Sigmoid colon (tissue), 4 donors: ENCODE measurements around the gene MIF.

Experiments
- EP300 ChIP-seq, 4 donors: sonication (generic); formaldehyde crosslinking; IDR thresholded peaks; one replicate each; pipeline ENCODE4 v1.6.1; 2017; ENCODE audit warnings: antibody characterized with exemption in 4 of 4
- POLR2A ChIP-seq, 2 donors: fragments of 450-650 bp; IDR thresholded peaks; one replicate each; pipeline ENCODE4 v1.6.1; 2016; ENCODE audit warnings: antibody characterized with exemption in 2 of 2, mild to moderate bottlenecking in 2 of 2, moderate library complexity in 2 of 2
- POLR2AphosphoS5 ChIP-seq, 4 donors: sonication (generic); formaldehyde crosslinking; IDR thresholded peaks; one replicate each; pipeline ENCODE4 v1.6.1; 2017; ENCODE audit warnings: antibody characterized with exemption in 4 of 4
- TF ChIP-seq, protein P1 (sequence below), 4 experiments: fragments of 450-650 bp in 3 of 4; fragments of 200-600 bp in 1 of 4; IDR thresholded peaks; one replicate each; pipeline ENCODE4 v1.5.1; 2016 to 2019; ENCODE audit warnings: antibody characterized with exemption in 4 of 4, mild to moderate bottlenecking in 3 of 4, moderate library complexity in 2 of 4

DNA sequence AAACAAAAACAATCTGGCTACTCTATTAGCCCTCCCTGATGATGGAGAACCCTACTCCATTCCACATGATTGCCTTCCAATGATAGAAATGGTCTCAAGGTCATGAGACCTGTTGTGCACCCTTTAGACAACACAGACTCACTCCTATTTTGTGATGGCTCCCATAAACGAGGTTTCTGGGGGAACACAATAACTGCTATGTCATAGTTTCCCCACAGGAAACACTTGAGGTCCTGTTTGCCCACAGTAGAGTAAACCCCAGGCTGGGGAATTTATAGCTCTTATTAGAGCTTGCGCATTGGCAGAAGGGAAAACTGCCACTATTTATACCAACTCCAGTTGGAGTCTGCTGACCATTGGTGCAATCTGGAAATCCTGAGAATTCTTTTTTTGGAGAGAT lies 28.7 kb downstream of the MIF start:
- TF ChIP-seq, protein P1, sequence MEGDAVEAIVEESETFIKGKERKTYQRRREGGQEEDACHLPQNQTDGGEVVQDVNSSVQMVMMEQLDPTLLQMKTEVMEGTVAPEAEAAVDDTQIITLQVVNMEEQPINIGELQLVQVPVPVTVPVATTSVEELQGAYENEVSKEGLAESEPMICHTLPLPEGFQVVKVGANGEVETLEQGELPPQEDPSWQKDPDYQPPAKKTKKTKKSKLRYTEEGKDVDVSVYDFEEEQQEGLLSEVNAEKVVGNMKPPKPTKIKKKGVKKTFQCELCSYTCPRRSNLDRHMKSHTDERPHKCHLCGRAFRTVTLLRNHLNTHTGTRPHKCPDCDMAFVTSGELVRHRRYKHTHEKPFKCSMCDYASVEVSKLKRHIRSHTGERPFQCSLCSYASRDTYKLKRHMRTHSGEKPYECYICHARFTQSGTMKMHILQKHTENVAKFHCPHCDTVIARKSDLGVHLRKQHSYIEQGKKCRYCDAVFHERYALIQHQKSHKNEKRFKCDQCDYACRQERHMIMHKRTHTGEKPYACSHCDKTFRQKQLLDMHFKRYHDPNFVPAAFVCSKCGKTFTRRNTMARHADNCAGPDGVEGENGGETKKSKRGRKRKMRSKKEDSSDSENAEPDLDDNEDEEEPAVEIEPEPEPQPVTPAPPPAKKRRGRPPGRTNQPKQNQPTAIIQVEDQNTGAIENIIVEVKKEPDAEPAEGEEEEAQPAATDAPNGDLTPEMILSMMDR (IDR thresholded peaks at IDR 0.05): no peak
- TF ChIP-seq POLR2AphosphoS5 (IDR thresholded peaks at IDR 0.05) (no peak), POLR2A (IDR thresholded peaks at IDR 0.05) (no peak), EP300 (IDR thresholded peaks at IDR 0.05) (no peak)
